Nephron progenitor cell (in vitro differentiated cells): ENCODE measurements around the gene SEC22C.

Experiments used
- DNase-seq: peaks from one replicate; pipeline ENCODE4 v3.0.0; 2021
- H3K27ac Mint-ChIP-seq: 2 replicates; pipeline ENCODE4 v1.8.0; 2021; ENCODE audit warnings: mild to moderate bottlenecking, moderate library complexity, mixed read lengths
- H3K27me3 Mint-ChIP-seq: 2 replicates; pipeline ENCODE4 v1.8.0; 2021; ENCODE audit warnings: mild to moderate bottlenecking, low read depth, mixed read lengths; ENCODE audit not compliant: poor library complexity
- H3K36me3 Mint-ChIP-seq: 2 replicates; pipeline ENCODE4 v1.8.0; 2021; ENCODE audit warnings: low read depth, mixed read lengths
- H3K4me1 Mint-ChIP-seq: 2 replicates; pipeline ENCODE4 v1.8.0; 2021; ENCODE audit warnings: mixed read lengths
- H3K4me3 Mint-ChIP-seq: 2 replicates; pipeline ENCODE4 v1.8.0; 2021; ENCODE audit warnings: mild to moderate bottlenecking, moderate library complexity, mixed read lengths
- H3K9me3 Mint-ChIP-seq: 2 replicates; pipeline ENCODE4 v1.8.0; 2021; ENCODE audit warnings: mild to moderate bottlenecking, moderate library complexity, mixed read lengths
- TF ChIP-seq, protein P1 (sequence below): fragments of 200-600 bp; sonication (generic); IDR thresholded peaks from 2 replicates; pipeline ENCODE4 v1.5.0; 2021; ENCODE audit warnings: antibody characterized with exemption

Gene SEC22C

DNA sequence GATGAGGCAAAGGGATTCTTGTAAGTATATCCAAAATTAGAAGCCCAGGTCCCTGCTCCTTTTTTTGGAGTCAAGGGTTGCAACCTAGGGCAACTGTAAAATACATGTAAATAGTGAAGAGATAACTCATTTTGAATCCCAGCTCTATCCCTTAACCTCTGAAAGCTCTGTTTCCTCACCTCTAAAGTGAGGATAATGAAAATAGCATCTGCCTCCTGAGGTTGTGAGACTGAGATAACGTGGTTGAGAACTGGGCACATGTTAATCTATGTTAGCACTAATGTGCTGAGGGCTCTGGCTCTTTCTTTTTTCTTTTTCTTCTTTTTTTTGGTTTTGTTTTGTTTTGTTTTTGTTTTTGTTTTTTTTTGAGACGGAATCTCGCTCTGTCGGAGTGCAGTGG, 13.9 kb upstream of the SEC22C start:
- no peak for DNase-seq

DNA sequence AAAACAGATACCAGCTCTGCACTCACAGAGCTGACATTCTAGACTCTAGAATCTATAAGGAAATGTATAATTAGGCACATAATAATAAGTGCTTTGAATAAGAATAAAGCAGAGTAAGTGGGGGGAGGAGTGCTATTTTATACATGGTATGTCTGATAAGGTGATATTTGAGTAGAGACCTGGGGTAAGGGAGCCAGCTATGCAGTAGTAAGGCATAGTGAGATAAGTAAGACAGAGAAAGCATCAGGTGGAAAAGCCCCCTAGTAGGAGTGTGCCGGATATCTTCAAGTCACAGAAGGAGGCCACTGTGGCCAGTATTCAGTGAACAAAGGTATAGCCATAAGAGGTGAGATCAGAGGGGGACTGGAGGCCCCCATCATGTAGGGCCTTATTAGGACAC, 11.9 kb upstream of the SEC22C start:
- peaks cover 33% of the 10 kb centered on the region for H3K36me3 Mint-ChIP-seq
- H3K27ac Mint-ChIP-seq: no peak overlapping the region
- peaks cover 19% of the 10 kb centered on the region for H3K4me1 Mint-ChIP-seq
- H3K9me3 Mint-ChIP-seq: peaks cover 4% of the 10 kb centered on the region
- H3K27me3 Mint-ChIP-seq: no peaks in the 10 kb centered on the region
- no peak overlapping the region for H3K4me3 Mint-ChIP-seq
- no peak for DNase-seq
- TF ChIP-seq, protein P1, sequence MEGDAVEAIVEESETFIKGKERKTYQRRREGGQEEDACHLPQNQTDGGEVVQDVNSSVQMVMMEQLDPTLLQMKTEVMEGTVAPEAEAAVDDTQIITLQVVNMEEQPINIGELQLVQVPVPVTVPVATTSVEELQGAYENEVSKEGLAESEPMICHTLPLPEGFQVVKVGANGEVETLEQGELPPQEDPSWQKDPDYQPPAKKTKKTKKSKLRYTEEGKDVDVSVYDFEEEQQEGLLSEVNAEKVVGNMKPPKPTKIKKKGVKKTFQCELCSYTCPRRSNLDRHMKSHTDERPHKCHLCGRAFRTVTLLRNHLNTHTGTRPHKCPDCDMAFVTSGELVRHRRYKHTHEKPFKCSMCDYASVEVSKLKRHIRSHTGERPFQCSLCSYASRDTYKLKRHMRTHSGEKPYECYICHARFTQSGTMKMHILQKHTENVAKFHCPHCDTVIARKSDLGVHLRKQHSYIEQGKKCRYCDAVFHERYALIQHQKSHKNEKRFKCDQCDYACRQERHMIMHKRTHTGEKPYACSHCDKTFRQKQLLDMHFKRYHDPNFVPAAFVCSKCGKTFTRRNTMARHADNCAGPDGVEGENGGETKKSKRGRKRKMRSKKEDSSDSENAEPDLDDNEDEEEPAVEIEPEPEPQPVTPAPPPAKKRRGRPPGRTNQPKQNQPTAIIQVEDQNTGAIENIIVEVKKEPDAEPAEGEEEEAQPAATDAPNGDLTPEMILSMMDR: no peak

More for the DNA sequence above, 13.9 kb upstream of the SEC22C start:
- Mint-ChIP-seq H3K4me1 (peaks cover 23% of the 10 kb centered on the region), H3K27ac (no peak overlapping the region), H3K36me3 (peaks cover 34% of the 10 kb centered on the region), H3K4me3 (no peak overlapping the region), H3K27me3 (peaks cover 3% of the 10 kb centered on the region), H3K9me3 (peaks cover 5% of the 10 kb centered on the region)
- TF ChIP-seq, protein P1: no peak

DNA sequence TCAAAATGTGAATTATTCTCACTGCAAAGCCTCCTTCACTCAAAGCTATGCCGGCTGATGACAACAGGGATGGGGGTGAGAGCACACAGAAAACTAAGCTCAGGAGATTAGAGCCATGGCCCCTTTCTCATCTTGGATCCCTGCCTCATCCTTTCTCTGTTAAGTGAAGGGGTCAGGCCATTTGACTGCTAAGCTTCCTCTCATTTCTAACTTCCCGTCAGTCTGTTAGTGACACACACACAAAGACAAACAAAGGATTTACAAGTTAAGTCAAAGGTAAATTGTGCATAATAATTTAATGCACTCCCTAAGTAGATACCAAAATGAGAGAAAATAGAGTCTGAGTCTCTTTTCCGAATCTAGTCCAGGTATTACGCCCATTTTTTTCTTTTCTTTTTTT, 10.0 kb upstream of the SEC22C start:
- Mint-ChIP-seq H3K27me3 (no peaks in the 10 kb centered on the region), H3K9me3 (no peaks in the 10 kb centered on the region), H3K4me3 (peak overlapping the region; percentile 94), H3K27ac (no peak overlapping the region), H3K36me3 (peaks cover 19% of the 10 kb centered on the region), H3K4me1 (peaks cover 15% of the 10 kb centered on the region)
- TF ChIP-seq, protein P1: no peak
- no peak for DNase-seq

DNA sequence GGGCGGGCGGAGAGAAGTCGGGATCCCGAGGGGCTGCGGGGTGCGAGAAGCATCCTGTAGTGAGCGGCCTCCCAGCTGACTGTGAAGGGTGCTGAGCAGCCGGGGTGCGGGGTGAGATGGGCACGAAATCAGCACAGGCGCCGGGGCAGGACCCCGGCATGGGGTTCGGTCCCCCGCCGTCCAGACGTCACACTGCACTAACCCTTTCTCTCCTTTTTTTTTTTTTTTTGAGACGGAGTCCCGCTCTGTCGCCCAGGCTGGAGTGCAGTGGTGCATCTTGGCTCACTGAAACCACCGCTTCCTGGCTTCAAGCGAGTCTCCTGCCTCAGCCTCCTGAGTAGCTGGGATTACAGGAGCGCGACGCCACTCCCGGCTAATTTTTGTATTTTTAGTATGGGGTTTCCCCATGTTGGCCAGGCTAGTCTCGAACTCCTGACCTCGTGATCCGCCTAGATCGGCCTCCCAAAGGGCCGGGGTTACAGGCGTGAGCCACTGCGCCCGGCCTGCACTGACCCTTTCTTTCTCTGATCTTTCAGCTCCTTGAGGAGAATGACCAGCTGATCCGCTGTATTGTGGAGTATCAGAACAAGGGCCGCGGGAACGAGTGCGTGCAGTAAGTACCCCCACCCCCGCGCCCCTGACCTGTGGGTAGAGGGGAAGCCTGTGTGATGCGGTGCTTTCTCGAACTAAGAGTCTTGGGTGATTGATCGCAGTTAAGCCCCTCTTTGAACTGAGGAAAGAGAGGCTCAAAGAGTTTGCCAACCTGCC, 9.4 kb upstream of the SEC22C start:
- Mint-ChIP-seq H3K9me3 (no peaks in the 10 kb centered on the region), H3K4me1 (peaks cover 15% of the 10 kb centered on the region), H3K4me3 (peak overlapping the region; percentile 94), H3K36me3 (peaks cover 14% of the 10 kb centered on the region), H3K27me3 (no peaks in the 10 kb centered on the region), H3K27ac (peak overlapping the region; percentile 87)
- peak; percentile 35 for DNase-seq
- TF ChIP-seq, protein P1: no peak

DNA sequence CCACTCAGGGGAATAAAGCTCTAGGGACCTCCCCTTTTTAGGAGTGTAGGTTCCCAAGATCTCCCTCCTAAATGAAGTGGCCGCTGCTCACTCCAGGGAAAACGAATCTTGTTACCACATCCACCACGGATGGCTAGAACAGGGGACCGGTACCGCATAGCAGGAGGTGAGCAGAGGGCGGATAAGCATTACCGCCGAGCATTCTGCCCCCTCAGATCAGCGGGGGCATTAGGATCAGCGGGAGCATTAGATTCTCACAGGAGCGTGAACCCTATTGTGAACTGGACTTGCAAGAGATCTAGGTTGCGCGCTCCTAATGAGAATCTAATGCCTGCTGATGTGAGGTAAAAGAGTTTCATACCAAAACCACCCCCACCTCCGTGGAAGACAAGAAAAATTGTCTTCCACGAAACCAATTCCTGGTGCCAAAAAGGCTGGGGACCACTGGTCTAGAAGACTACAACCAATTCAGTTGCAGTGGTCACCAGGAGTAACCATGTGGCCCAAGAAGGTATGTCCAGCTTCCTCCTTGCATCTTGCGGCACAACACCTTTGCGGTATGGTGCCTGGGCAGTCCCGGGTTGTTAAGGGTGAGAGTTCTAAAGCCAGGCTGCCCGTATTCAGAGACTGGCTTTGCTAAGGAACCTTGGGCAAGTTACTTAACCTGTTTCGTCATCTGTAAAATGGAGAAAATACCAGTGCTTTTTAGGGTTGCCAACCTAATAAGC, 7.8 kb upstream of the SEC22C start:
- Mint-ChIP-seq H3K27ac (no peak overlapping the region), H3K4me3 (peak overlapping the region; percentile 94), H3K9me3 (no peaks in the 10 kb centered on the region), H3K27me3 (no peaks in the 10 kb centered on the region), H3K4me1 (peaks cover 15% of the 10 kb centered on the region), H3K36me3 (peaks cover 13% of the 10 kb centered on the region)
- TF ChIP-seq, protein P1: no peak
- DNase-seq: no peak
